GM18507 (cell line): ENCODE data around the gene DLL1.

Experiments used
- DNase-seq: peaks from one replicate; pipeline ENCODE4 v3.0.0; 2011; ENCODE audit warnings: low read depth; ENCODE audit not compliant: insufficient read length; ENCODE audit errors: extremely low spot score
- FAIRE-seq: peaks from 2 replicates; lab custom pipeline; 2011; peaks lifted over from hg19 to GRCh38; lab: Jason Lieb, UNC

DLL1 gene

DNA sequence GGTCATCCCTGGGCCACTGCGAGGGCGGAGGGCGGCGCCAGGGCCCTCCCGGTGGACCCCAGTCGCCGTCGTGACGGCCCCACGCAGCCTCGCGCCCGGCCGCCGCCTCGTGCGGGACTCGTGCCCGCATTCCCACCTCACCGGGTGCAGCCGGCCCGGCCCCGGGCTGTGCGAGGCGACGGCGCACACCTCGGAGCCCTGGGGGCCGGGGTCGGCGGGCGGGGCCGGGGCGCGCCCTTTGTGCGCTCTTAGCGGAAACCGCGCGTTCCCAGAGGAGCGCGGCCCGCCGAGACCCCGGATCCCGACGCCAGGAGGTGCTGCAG lies 5.5 kb upstream of the DLL1 start:
- FAIRE-seq, result no peak
- DNase-seq, result no peak

DNA sequence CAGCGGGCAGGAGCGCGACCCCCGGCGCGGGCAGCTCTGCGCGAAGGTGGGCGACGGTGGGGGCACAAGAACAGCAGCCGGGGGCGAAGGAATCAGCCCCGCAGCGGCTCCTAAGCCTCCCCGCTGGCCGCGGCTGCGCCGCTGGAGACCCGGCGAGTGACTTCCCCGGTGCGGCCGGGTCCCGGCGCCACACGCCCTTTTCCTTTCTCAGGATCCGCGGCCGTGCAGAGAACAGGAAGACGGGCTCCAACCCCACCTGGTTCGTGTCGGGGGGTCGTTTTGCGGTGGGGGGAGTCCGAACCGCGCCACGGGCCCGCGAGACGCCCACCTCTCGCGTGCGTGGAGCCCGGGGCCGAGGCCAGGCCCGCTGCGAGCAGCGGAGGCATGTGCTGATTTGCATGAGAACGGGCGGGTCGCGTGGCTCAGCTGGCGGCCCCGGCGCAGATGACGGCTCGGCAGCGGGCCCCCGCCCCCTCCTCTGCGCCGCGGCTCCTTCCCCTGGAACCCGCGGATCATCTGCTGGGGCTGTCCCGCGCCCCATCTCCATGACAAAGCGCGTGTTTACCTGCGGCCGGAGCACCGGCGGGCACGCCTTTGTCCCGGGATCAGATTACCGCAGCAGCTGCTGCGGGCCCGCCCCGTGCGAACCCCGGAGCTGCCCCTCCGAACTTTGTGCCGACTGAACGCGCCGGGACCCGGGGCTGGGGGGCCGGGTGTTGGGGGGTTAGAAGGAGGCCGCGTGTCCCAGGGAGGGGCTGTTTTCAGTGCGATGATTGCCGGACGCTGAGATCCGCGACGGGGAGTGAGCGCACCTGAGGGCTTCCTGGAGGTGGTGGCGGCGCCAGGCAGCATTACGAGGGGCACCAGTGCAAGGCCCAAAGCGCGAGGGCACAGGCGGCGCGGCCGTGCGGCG lies 4.9 kb upstream of the DLL1 start:
- no peak for FAIRE-seq
- no peak for DNase-seq

DNA sequence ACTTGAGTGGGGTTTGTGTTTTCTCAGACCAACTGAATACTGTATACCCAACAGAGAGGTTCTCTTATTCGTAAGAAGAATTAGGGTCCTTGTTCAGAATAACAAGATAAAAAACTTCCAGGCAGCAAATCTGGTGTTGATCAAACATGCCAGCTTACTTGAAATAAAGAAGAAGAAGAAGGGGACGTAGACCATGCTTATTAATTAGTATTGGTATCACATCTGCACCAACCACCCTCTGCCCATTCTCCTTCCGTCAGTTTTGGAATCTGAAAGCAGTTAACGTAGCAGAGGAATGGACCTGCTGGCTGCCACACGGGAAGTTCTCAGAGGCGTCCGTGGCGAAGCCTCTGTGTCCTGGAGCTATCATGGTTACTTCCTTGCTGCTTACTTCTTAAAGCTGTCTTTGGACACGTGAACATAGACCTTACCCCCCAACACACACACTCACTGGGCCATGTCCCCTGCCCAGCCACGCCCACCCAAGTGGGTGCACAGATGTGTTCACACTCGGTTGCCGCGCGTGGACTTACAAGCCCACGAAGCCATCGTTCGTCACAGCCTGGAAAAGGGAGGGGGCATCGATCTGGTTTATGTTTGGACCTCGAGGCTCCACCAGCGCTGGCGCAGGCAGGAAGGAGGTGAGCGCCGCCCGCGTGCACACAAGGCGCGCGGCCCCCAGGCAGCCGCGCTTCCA lies 4.1 kb upstream of the DLL1 start:
- FAIRE-seq (peak; percentile 9), DNase-seq (no peak)

DNA sequence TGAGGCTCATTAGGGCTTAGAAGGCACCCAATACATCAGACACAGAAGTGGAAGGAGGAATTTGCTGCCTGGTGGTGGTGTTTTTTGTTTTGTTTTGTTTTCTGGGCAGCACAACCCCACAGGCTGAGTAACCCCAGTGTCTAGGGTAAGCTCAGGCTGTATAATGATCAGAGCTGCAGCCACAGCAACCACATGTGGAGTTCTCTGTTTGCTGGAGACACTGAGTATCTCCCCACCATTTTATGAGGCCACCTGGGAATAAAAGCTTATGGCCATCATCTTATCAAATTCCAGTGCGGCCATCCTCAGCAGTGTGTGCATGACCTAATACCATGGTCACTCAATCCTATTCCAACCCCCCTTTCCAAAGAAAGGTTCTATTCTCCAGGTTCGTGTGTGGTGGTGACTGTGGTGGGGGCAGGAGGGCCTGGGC lies 3.4 kb upstream of the DLL1 start:
- no peak for FAIRE-seq
- no peak for DNase-seq

DNA sequence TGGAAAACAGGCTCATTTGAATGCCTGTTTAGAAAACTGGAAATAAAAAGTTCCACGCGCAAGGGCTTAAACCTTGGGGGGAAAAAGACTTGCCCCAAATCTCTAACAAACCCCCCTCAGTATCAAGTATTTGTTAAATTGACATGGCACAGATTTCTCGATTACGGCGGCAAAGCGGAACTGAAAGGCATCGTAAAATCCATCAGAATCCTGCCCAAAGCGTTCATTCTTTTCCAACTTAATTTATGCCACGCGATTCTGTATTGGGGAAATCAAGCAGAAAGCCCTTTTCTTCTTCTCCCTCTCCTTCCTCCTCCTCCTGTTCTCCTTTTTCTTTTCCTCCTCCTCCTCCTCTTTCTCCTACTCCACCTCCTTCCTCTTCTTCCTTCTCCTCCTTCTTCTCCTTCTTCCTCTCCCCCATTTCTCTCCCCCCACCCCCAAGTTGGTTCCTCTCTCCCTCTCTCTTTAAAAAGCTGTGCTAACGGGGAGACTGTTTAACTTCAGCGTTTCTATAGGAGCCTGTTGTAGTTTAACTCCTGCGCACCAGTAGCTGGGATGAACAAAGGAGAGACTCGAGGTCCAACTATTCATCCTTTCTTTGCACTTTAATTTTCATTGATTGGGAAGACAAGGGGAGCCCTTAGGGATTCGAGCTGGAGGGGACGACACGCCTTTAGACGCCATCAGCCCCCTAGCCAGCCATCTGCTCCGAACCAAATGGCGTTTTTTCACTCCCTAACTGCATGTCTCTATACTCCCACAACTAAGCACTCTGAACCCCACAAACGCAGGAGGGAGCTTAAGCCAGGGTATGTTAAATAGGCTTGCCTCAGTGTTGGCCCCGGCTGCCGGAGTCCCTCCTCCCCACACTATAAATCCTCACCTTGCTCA lies 2.7 kb upstream of the DLL1 start:
- no peak for DNase-seq
- no peak for FAIRE-seq

DNA sequence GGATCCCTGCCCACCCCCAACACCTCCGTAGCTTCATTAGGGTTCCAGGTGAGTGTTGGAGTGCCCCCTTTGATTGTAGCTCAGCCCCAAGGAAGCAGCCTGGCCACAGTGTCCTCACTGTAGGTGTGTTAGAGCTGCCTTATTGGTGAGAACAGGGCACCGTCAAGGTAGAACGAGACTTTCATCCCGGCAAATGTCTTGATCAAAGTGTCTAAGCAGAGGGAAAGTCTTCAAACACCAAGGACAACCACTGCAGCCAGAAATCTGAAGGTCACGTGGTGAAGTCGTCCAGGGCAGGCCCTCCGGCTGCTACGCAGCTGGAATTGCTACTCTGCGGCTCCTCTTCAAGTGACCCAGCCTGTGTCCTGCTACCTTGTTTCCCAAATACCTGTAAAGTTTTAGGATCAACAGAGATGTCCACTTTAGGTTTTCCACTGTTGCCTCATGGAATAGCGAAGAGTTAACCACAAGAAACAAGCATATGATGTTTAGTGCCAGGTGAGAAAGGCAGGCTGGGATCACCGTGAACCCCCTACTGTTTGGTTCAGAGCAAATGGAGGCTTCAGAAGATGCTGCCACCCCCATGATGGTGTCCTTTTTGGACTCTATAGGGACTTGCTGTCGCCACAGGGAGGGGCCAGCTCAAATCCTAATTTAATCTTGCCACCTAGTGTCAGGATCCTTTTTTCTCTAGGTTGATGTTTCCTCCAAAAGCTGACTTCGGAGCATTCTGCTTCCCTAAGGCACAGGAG lies 1.7 kb upstream of the DLL1 start:
- DNase-seq (no peak), FAIRE-seq (no peak)

DNA sequence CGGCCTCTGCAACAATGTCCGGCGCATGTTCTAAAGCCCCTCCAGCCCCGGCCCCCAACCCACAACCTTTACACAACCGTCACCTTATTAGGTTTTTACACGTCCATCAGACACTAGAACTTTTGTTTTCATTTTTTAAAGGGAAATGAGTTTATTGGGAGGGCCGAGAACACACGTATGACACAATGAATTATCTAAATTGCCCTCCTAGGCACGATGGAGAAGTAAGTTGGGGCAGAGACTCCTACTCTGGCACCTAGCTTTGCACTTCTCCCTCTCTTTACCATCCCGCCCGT lies 1.2 kb upstream of the DLL1 start:
- FAIRE-seq (no peak), DNase-seq (no peak)

DNA sequence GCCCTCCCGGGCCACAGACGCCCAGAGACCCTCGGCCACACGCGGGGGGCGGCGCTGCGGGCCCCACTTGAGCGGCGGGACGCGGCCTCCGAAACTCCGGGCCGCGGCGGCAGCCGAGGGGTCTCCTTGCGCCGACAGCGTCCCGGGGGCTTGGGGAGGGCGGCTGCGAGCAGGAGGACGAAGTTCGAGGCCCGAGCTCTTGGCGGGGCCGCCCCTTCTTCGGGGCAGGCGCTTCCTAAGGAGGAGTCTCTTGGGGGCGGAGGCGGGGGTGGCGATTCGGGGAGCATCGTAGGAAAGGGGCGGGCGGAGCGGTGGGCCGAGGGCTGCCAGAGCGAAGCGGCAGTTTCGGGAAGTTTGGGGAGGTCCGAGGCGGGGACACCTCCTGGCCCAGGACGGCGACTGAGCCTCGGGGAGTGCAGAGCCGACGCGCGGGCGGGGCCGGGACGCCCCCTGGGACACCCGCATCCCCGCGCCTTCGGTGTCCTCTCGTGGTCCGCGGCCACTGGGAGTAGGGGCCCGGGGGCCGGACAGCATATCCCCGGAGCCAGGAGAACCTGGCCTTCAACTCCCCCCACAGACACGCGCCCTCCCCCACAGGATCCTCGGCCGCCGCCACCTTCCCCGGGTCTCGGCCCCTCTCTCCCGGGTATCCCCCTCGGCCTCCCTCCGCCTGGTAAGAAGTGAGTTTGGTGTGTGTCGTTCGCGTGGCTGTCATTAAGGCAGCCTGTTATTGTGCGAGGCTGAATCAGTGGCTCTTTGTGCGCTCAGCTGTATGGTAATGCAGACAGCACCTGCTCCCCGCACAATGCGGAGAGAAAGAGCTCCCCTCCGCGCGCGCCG lies 613 bp upstream of the DLL1 start:
- DNase-seq (no peak), FAIRE-seq (peak; percentile 76)

DNA sequence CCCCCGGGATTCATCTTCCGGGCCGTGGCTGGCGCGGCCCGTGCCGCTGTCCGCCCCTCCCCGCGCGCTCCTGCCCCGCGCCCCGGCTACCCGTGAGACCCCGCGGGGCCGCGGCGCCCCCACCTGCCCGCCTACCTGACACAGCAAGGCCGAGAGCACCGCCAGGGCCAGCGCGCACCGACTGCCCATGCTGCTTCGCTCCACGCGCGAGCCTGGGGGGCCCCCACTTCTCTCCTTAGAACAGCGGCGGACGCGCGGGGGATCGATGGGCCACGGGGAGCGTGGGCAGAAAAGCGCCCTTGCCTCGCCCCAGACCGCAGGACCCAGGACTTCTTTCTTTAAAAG lies 955 bp downstream of the DLL1 start:
- FAIRE-seq (no peak), DNase-seq (no peak)

DNA sequence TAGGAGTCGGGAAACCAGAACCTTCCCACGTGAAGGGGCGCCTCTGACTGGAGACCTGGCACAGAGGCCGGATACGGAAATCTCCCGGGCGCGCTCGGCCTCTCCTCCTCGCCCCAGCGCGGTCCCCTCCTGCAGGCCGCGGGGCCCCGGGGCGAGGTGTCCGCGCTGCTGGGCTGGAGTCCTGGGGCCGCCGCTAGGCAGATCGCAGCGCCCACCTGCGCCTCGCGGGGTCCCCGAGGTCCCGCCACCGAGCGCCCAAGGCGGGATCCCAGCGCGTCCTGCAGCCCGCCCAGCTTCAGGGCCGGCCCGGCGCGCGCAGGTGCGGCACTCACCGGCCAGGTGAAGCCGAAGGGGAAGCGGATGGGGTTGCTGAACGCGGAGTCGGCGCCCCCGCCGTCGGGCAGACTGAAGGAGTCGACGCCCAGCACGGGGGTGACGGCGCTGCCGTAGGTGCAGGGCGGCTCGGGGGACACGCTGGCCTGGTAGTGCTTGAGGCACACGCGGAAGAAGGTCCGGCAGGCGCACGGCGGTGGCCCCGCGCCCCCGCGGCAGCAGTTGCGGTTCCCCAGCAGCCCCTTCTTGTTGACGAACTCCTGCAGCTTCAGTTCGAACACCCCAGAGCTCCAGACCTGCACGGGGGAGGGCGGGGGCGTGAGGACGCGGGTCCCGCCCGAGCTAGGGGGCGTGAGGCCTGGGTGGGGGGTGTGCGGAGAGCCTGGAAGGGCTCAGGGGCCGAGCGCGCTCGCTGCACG lies 1.5 kb downstream of the DLL1 start:
- DNase-seq, result no peak
- no peak for FAIRE-seq

DNA sequence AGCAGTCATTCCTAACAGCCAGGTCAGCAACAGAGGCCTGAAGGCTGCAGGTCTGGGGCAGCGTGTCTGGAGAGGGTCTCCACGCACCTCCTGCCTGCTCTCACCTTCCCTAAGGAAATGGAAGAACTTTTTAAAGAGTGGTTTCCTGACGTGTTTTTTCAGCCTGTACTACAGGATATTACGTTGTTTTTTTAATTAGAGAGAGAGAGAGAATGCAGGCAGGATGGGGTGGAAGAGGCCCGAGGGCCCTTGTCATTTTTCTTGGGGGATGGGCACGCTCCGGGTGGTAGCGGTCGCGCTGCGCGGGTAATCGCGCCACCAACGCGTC lies 2.1 kb downstream of the DLL1 start:
- no peak for DNase-seq
- FAIRE-seq, result no peak

DNA sequence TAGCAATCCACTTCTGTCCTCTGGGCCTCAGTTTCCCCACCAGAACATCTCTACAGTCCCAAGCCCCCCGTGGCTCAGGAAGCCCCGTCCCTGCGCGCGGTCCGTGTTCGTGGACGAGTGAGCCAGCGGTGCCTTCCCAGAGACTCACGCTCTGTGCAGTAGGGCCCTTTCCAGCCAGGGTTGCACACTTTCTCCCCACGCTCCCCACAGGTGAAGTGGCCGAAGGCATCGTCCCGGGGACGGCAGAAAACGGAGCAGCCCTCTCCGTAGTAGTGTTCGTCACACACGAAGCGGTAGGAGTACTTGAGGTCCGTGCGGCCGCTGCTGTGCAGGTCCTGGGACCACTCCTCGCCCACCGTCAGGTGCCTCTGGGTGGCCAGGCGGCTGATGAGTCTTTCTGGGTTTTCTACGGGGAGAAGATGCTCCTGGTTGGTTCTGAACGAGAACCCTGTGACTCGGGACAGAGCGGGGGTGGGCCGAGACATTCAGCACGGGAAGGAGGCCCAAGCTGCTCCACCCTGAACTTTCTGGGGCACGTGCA lies 2.7 kb downstream of the DLL1 start:
- no peak for FAIRE-seq
- no peak for DNase-seq

DNA sequence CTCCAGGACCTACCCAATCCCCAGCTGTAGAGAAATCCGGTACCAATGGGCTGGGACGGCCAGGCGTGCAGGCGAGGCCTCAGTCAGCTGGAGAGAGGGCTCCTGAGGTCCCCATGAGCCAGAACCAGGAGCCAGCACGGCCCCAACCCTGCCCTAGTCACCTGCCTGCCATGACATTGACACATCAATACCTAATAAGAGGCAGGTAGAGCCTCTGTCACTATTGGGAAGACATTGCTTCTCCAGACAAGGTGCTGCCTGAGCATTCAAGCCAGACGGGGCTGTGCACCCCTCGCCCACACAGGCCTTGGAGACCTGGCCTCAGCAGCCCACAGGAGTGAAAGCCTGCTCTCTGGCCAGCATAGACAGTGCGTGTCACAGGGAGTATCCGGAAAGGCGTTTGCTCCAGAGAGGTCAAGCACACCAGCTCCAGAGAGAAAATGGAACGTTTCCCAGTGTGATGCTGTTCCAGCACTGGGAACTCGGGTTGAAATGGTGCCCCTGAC lies 3.5 kb downstream of the DLL1 start:
- DNase-seq (no peak), FAIRE-seq (no peak)

DNA sequence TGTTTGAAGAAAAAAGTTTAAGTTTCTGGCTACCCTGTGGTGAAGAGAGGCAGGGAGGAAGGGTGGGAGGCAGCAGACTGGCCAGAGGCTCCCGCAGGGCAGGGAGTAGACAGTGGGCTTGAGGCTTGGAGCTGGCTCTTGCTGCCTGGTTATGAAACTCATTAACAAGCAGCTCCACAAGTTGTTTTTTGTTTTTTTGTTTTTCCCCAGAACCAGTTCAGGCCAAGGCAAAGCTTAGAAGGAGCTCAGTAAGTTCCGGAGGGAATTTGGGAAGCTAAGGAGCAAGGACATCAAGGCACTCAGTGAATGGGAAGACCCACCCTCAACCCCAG lies 4.0 kb downstream of the DLL1 start:
- no peak for FAIRE-seq

DNA sequence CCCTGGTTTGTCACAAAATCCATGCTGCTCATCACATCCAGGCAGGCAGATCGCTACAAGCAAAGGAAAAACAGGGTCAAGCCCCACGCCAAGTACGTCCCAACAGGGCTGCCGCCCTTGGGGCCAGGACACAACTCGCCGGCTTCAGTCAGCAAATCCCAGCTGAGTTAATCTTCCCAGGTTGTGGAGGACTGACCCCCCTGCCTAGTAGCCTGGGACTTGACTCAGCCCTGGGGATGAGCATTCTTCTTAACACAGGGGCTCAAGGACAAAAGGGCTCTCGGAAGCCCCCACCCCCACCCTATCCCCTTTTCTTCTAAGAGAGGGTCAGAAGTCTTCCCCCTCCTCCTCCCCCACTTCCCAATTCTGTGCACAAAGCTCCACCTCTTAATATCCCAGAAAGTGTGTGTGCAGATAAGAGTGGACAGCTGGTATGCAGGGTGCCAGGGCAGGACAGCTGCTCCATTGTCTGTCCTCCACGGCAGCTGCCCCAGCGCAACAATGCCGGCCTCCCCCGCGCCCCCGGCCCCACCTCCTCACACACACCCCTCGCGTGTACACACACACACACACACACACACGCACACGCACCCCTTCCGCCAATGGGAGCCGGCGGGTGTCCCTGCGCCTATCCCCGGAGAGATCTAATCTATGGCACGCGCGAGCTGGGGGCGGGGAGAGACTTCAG lies 4.5 kb downstream of the DLL1 start:
- FAIRE-seq, result no peak
- no peak for DNase-seq

More for the DNA sequence above, 4.0 kb downstream of the DLL1 start:
- DNase-seq, result no peak

DNA sequence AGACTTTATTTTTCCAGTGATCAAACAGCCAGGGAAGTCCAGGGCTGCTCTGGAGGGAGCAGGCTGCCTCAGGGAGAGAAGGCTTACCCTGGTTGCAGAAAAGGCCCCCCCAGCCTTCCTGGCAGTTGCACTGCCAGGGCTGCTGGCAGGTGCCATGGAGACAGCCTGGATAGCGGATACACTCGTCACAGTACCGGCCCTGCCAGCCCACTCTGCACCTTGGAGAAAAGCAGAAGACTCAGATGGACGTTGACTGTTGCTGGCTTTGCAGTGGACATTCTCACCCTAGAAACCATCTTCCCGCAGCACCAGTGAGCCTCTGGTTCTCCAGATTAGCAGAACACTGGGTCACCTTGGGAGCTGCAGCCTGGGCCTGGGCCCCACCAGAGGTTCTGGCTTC lies 5.4 kb downstream of the DLL1 start:
- FAIRE-seq (no peak), DNase-seq (no peak)

DNA sequence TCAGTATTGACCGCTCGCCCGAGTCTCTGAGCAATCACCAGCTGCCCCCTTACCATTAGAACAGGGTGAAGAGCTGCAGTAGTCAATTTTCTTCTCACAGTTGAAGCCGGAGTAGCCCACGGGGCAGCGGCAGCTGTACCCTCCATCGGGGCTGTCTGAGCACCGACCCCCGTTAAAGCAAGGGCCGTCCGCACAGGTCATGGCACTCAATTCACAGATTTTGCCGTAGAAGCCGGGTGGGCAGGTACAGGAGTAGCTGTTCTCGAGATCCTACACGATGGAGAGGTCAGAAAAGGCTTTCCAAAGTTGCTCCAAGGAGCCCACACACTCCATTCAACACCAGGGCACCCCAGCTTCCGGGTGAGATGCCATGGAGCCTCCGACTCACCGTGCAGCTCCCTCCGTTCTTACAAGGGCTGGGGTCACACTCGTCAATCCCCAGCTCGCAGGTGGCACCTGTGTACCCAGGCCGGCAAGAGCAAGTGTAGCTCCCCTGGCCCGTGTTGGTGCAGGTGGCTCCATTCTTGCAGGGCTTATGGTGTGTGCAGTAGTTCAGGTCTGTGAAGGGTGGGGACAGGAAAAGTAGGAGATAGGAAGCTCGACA lies 5.9 kb downstream of the DLL1 start:
- FAIRE-seq, result no peak

More for the DNA sequence above, 5.9 kb downstream of the DLL1 start:
- DNase-seq, result no peak
